Subcutaneous abdominal adipose tissue (tissue), 5 donors: ENCODE data around the gene AFF1.

Experiments used
- H3K27ac ChIP-seq: one replicate; pipeline ENCODE4 v1.7.0; 2013; ENCODE audit warnings: low read depth, mild to moderate bottlenecking, inconsistent platforms, low read length, moderate library complexity
- H3K27me3 ChIP-seq, 5 donors: one replicate each; pipeline ENCODE4 v1.7.0; 2013; ENCODE audit warnings: low read length in 5 of 5, inconsistent platforms in 1 of 5; ENCODE audit not compliant: control insufficient read depth in 5 of 5, insufficient read depth in 4 of 5
- H3K36me3 ChIP-seq, 5 donors: one replicate each; pipeline ENCODE4 v1.7.0; 2013; ENCODE audit warnings: low read length in 5 of 5; ENCODE audit not compliant: control insufficient read depth in 5 of 5, insufficient read depth in 5 of 5
- H3K4me1 ChIP-seq, 5 donors: one replicate each; pipeline ENCODE4 v1.7.0; 2013; ENCODE audit warnings: low read length in 5 of 5, mild to moderate bottlenecking in 3 of 5, moderate library complexity in 1 of 5; ENCODE audit not compliant: control insufficient read depth in 5 of 5, insufficient read depth in 5 of 5
- H3K4me3 ChIP-seq, 5 donors: one replicate each; pipeline ENCODE4 v1.7.0; 2013; ENCODE audit warnings: low read length in 5 of 5, low read depth in 1 of 5
- H3K9ac ChIP-seq, 5 donors: one replicate each; pipeline ENCODE4 v1.7.0; 2013; ENCODE audit warnings: low read length in 5 of 5, mild to moderate bottlenecking in 4 of 5, moderate library complexity in 3 of 5
- H3K9me3 ChIP-seq, 5 donors: one replicate each; pipeline ENCODE4 v1.7.0; 2013; ENCODE audit warnings: low read length in 5 of 5; ENCODE audit not compliant: control insufficient read depth in 5 of 5
- donor health status: healthy.
- donor health status: healthy.
- donor health status: healthy.
- donor health status: healthy.
- donor health status: healthy.

AFF1 gene

DNA sequence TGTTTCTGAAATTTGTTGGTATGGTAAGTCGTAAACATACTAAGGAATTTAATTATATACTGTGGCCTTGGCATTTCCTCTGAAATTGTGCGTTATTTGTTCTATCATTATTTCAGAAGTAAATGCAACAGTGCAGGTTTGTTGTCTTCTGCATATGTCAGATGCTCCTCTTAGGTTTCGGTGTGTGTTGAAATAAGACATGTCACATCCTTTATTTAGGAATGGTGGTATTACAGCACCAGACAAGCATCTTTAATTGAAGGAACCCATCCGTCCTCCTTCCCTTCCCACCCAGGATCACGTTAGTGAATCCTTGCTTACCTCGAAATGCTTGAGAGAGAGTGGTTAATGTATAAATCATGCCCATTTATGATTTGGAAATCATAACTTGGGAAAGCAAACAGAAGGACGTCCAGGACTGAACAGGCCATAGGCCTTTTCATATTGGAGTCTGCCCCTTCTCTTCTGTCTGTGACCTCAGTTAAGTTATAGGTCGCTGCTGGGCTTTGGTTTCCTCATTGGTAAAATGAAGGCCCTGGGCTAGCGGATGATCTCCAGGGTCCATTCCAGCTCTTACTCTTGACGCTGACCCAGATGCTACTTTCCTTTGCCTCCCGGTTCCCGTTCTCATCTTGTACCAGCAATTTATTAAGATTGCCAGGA is 151.5 kb downstream of the AFF1 start:
- Histone ChIP-seq H3K27ac (no peak overlapping the region), H3K27me3 (no peaks in the 10 kb centered on the region), H3K9me3 (no peaks in the 10 kb centered on the region), H3K36me3 (peaks cover 6 to 17% (median 11%) of the 10 kb centered on the region in 5 donors), H3K4me3 (no peak overlapping the region), H3K9ac (no peak overlapping the region), H3K4me1 (peaks cover 2 to 26% (median 21%) of the 10 kb centered on the region in 5 donors)

DNA sequence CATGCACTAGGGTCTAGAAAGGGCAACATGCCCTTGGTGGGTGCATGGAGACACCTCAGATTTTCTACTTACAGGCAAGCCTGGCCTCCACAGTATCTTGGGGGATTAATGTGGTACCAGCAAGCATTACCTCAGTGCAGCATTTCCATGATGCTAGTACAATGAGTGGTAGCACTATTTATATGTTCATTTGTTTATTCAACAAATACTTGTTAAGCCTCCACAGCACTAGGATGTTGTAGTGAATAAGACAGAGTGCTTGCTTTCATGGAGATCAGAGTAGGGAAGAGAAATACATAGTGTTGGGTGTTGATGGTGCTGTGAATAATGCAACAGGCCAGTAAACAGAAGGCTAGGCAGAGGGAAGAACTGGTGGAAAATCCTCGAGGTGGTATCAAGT is 152.2 kb downstream of the AFF1 start:
- Histone ChIP-seq H3K4me1 (peaks cover 0 to 19% (median 14%) of the 10 kb centered on the region in 5 donors), H3K9me3 (no peaks in the 10 kb centered on the region), H3K9ac (no peak overlapping the region), H3K4me3 (no peak overlapping the region), H3K36me3 (peaks cover 6 to 17% (median 11%) of the 10 kb centered on the region in 5 donors), H3K27ac (no peak overlapping the region), H3K27me3 (no peaks in the 10 kb centered on the region)

DNA sequence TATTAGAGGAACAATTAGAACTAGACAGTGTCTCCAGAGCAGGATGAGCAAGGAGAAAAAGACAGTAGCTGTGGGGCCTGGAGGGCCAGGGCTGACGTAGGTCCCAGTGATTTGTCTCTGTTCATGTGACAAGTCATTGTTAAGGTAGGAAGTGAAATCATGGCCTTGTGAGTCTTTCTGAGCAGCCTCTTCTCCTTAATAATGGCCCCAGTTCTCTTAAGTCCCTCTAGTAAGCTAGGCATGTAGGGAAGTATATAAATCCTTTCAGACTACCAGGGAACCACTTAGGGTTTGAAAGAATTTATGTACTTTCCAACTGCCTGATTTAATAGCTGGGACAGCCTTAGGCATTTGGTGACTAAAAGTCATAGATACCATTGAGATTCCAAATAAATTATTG is 152.6 kb downstream of the AFF1 start:
- Histone ChIP-seq H3K9me3 (no peaks in the 10 kb centered on the region), H3K36me3 (peaks cover 6 to 17% (median 11%) of the 10 kb centered on the region in 5 donors), H3K4me3 (no peak overlapping the region), H3K9ac (no peak overlapping the region), H3K27me3 (no peaks in the 10 kb centered on the region), H3K27ac (no peak overlapping the region), H3K4me1 (peaks cover 1 to 17% (median 11%) of the 10 kb centered on the region in 5 donors)

DNA sequence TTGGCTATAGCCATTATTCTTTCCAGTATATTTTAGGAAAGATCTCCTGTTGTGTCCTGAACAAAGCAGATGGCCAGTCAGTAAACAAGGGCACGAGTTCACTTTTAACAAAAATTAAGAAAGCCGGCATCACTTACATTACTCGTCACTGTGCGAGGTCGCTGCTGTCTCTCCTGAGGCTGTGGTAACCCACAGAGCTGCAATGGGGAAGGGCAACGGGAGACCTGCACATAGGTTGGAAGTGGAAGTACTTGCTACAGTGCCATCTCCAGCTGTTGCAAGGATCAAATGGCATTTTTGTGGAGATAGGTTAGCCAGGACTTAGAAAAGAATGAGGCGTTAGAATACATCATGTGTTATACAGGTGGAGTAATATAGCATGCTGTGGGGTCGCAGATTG is 153.4 kb downstream of the AFF1 start:
- Histone ChIP-seq H3K9ac (no peak overlapping the region), H3K9me3 (no peaks in the 10 kb centered on the region), H3K36me3 (peaks cover 6 to 17% (median 11%) of the 10 kb centered on the region in 5 donors), H3K27ac (no peak overlapping the region), H3K4me3 (no peak overlapping the region), H3K27me3 (no peaks in the 10 kb centered on the region), H3K4me1 (peaks cover 2 to 25% (median 11%) of the 10 kb centered on the region in 5 donors)

DNA sequence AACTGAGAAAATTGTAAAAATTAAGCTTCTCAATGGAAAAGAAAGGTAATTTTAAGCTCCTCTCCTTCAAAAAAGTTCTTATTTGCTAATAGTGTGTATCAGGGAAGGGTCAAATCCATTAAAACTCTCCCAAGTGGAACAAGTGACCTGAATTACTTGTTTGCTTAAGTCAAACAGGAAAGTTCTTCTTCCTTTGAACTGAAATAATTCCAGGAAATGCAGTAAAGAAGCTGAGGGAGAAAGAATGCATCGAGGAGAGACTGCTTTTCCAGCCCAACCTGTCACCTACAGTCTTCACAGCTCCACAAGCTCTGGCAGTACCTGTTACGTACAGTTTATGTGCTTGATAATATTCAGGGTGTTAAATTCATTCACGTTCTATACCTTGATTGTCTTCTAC is 154.6 kb downstream of the AFF1 start:
- Histone ChIP-seq H3K27me3 (no peaks in the 10 kb centered on the region), H3K36me3 (peaks cover 6 to 23% (median 11%) of the 10 kb centered on the region in 5 donors), H3K9ac (no peak overlapping the region), H3K4me3 (no peak overlapping the region), H3K4me1 (peaks cover 2 to 27% (median 15%) of the 10 kb centered on the region in 5 donors), H3K9me3 (no peaks in the 10 kb centered on the region), H3K27ac (peak overlapping the region; percentile 43)

DNA sequence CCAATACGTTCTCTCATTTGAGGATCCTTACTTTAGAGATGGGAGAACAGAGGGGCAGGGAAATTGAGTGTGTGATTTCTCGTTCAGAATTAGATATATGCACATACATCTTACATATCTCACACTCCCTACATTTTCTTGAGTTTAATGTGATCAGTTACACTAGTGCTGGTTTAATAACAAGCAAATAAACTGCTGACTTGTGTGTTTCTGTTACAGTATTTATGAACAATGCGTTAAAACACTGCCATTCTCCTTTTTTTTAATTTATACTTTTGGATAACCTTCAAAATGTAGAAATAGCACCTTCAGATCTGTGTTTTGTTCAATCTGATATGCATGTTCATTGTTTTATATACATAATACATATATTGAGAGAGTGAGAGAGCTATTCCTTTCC is 155.5 kb downstream of the AFF1 start:
- H3K27ac ChIP-seq: no peak overlapping the region
- no peaks in the 10 kb centered on the region for H3K9me3 ChIP-seq
- H3K27me3 ChIP-seq: no peaks in the 10 kb centered on the region
- no peak overlapping the region for H3K9ac ChIP-seq
- H3K36me3 ChIP-seq: peaks cover 9 to 33% (median 13%) of the 10 kb centered on the region in 5 donors
- H3K4me1 ChIP-seq: peaks cover 2 to 27% (median 15%) of the 10 kb centered on the region in 5 donors
- H3K4me3 ChIP-seq: no peak overlapping the region

DNA sequence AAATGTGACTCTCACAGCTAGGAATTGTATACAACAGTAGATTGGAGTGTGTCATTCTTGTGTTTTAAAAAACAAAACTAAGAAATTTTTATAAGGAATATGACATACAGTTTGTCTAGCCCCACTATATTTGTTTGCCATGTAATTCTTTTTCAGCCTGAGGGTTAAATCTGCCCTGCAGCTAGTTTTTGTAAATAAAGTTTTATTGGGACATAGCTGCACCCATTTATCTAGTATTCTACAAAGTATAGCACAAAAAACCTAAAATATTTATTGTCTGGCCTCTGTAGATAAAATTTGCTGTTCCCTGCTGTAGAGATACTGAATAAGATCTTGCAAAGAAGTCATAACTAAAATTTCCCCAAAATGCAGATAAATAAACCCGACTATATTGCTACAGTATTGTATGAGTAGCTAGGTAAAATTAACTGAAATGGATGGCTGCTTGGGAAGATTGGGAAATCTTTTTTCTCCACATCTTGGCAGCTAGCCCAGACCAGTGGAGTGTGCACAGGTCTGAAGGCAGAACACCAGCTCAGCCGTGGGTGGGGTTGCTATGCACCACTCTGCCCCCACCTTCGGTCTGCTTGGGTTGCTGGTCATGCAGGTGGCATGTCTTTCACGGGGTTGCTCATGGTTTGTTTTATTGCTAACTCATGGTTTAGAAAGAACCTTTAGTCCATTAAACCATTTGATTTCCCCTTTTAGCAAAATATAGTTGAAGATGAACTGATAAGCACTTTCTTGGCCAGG is 157.8 kb downstream of the AFF1 start:
- Histone ChIP-seq H3K4me3 (no peak overlapping the region), H3K4me1 (peaks cover 2 to 27% (median 15%) of the 10 kb centered on the region in 5 donors), H3K9ac (peak overlapping the region in 2 of 5 donors; percentile 6 to 39), H3K36me3 (peaks cover 6 to 23% (median 8%) of the 10 kb centered on the region in 5 donors), H3K27ac (peak overlapping the region; percentile 69), H3K9me3 (no peaks in the 10 kb centered on the region), H3K27me3 (no peaks in the 10 kb centered on the region)

DNA sequence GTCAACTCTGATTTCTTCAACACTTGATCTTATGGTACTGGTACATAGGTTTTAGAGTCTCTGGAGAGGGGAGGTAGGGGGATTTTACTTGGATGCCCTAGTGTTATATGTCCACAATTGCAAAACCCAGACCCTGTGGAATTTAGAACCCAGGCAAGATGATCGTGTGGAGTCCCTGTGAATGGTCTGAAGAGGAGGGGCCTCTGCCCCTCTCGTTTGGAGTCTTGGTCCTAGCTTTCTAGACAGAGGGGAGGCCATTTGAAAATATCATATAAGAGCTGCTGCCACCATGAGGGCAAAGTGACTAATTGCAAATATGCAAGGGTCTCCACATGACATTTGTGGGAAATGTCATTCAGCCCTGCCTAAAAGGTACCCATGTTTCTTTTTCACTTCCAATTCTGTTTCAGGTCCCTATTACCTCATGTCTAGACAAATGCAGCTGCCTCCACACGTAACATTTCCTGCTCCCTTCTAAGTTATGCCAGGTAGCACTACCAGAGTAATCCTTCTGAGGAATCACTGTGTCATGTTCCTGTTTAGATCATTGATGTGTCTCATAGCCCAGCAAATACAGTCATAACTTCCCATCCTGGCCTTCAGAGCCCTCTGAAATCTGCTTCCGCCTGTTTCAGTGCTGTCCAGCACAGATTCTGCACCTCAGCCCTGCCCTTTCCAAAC is 158.8 kb downstream of the AFF1 start:
- no peaks in the 10 kb centered on the region for H3K9me3 ChIP-seq
- H3K36me3 ChIP-seq: peaks cover 6 to 23% (median 8%) of the 10 kb centered on the region in 5 donors
- no peak overlapping the region for H3K4me3 ChIP-seq
- no peaks in the 10 kb centered on the region for H3K27me3 ChIP-seq
- H3K4me1 ChIP-seq: peaks cover 2 to 22% (median 14%) of the 10 kb centered on the region in 5 donors
- H3K27ac ChIP-seq: peak overlapping the region; percentile 69
- H3K9ac ChIP-seq: no peak overlapping the region

DNA sequence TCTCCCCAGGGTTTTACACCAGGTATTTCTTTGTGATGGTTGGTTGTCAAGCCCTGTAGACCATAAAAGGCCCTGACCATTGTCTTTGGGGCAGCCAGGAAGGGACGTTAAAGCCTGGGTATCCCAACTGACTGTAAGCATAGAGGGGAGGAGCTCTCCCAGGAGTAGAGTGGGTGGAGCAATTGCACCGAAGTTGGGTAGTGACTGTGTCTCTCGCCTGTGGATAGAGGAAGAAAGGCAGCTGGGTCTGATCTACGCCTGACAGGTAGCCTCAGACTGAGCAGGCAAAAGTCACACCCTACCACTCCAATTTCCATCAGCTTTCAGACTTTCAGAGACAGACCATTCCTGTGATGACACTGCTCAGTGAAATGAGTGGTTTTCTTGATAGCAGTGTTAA is 162.3 kb downstream of the AFF1 start:
- Histone ChIP-seq H3K4me1 (peaks cover 0 to 23% (median 16%) of the 10 kb centered on the region in 5 donors), H3K27ac (no peak overlapping the region), H3K4me3 (no peak overlapping the region), H3K9ac (no peak overlapping the region), H3K9me3 (no peaks in the 10 kb centered on the region), H3K27me3 (no peaks in the 10 kb centered on the region), H3K36me3 (peaks cover 4 to 27% (median 6%) of the 10 kb centered on the region in 5 donors)

DNA sequence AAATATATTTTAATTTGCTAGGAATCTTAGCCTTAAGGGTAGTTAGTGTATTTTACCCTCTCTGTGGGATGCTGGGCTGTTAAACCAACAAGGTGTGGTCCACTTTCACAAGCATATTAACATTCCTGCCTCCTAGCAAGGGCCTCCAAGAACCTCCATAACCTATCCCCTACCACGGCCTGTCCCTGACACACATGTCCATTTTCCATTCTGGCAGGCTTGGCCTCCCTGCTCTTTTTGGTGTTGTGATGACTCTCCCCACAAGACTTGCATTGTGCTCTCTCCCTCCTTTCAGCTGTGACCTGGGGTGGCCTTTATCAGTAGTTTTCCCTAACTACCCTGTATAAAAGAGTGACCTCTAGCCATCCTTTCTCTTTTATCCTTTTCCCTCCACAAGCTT is 165.4 kb downstream of the AFF1 start:
- no peaks in the 10 kb centered on the region for H3K27me3 ChIP-seq
- H3K4me1 ChIP-seq: peaks cover 0 to 28% (median 18%) of the 10 kb centered on the region in 5 donors
- H3K9ac ChIP-seq: no peak overlapping the region
- peaks cover 0 to 16% (median 3%) of the 10 kb centered on the region in 5 donors for H3K36me3 ChIP-seq
- no peaks in the 10 kb centered on the region for H3K9me3 ChIP-seq
- H3K27ac ChIP-seq: peak overlapping the region; percentile 15
- H3K4me3 ChIP-seq: no peak overlapping the region
